ENCODE measurements around the gene MBIP.

MBIP gene

GRCh38 chr14:36306836-36307235 lies 13.6 kb downstream of the MBIP start:
- no peak for DNase-seq

- no peak for DNase-seq
Measured at GRCh38 chr14:36304895-36305294, 15.5 kb downstream of the MBIP start.

- no peak for DNase-seq
Measured at GRCh38 chr14:36303960-36304359, 16.5 kb downstream of the MBIP start.

GRCh38 chr14:36302823-36303222 lies 17.6 kb downstream of the MBIP start:
- no peak for DNase-seq

GRCh38 chr14:36301159-36301558 lies 19.3 kb downstream of the MBIP start:
- DNase-seq = no peak

GRCh38 chr14:36300337-36300736 lies 20.1 kb downstream of the MBIP start:
- no peak for DNase-seq

GRCh38 chr14:36295642-36296627 lies 24.5 kb downstream of the MBIP start:
- DNase-seq = no peak

- DNase-seq = no peak
Measured at GRCh38 chr14:36294543-36294942, 25.9 kb downstream of the MBIP start.

GRCh38 chr14:36293824-36294223 lies 26.6 kb downstream of the MBIP start:
- no peak for DNase-seq

- DNase-seq = no peak
Measured at GRCh38 chr14:36289954-36290353, 30.5 kb downstream of the MBIP start.

GRCh38 chr14:36288496-36288895 lies 31.9 kb downstream of the MBIP start:
- DNase-seq = no peak

GRCh38 chr14:36284971-36285595 lies 35.4 kb downstream of the MBIP start:
- DNase-seq = no peak

GRCh38 chr14:36281309-36281708 lies 39.1 kb downstream of the MBIP start:
- no peak for DNase-seq

- no peak for DNase-seq
Measured at GRCh38 chr14:36279306-36280190, 40.9 kb downstream of the MBIP start.

GRCh38 chr14:36275741-36276140 lies 44.7 kb downstream of the MBIP start:
- no peak for DNase-seq

- DNase-seq = peak; percentile 45 to 51
Measured at GRCh38 chr14:36271939-36272907, 48.2 kb downstream of the MBIP start.

- DNase-seq = no peak
Measured at GRCh38 chr14:36271222-36271621, 49.2 kb downstream of the MBIP start.

GRCh38 chr14:36270191-36270590 lies 50.2 kb downstream of the MBIP start:
- no peak for DNase-seq

GRCh38 chr14:36268121-36268520 lies 52.3 kb downstream of the MBIP start:
- DNase-seq = no peak

- DNase-seq = no peak
Measured at GRCh38 chr14:36264595-36264994, 55.8 kb downstream of the MBIP start.

- DNase-seq = no peak
Measured at GRCh38 chr14:36264107-36264506, 56.3 kb downstream of the MBIP start.

All from activated T-cell treated with anti-CD3 and anti-CD28 coated beads, Interleukin-2, amount 50 U/mL, for 48 hours (primary cell).